GM21515 (cell line): ENCODE results near the gene PGA4.

Experiments used
- ATAC-seq: cut with Tn5 transposase; IDR thresholded peaks from one replicate; pipeline ENCODE4 v1.9.1; 2021; ENCODE audit not compliant: unreplicated experiment

The PGA4 gene

GRCh38 chr11:61277186-61278000 lies 55.2 kb downstream of the PGA4 start:
- ATAC-seq = no peak

GRCh38 chr11:61278001-61278470 lies 55.9 kb downstream of the PGA4 start:
- no peak for ATAC-seq

- ATAC-seq = no peak
Measured at GRCh38 chr11:61279934-61280659, 58.0 kb downstream of the PGA4 start.

GRCh38 chr11:61280883-61281580 lies 58.9 kb downstream of the PGA4 start:
- no peak for ATAC-seq
